K562 (cell line): ENCODE data around the gene TRAP1. TPM values are rescaled to one million over a fixed set of nuclear protein-coding genes. Genes with fewer than 3 reads are reported as not detected.

ENCODE experiments used
- ATAC-seq: fragments of 200-7000 bp; cut with Tn5 transposase; 3 replicates; pipeline ENCODE4 v1.9.1; 2020; ENCODE audit warnings: moderate library complexity
- BruUV-seq: library from RNA; stranded (reverse); fragments of 400-500 nt; replicated peaks from 2 replicates; lab custom pipeline; 2021; lab: Mats Ljungman, UMichigan
- CTCF ChIA-PET: fragments of 300-600 bp; formaldehyde crosslinking; extraction: SDS; loops from one replicate; lab custom pipeline; 2021; ENCODE audit warnings: low intra/inter-chr PET ratio; lab: Yijun Ruan, JAX
- POLR2A ChIA-PET: fragments of 300-600, 350-650 bp; sonication (Branson Sonifier 250); formaldehyde crosslinking; extraction: SDS; loops from one replicate; lab custom pipeline; 2021; ENCODE audit warnings: antibody characterized with exemption, inconsistent platforms; lab: Yijun Ruan, JAX
- DNase-seq, 4 experiments: peaks; one replicate each; pipeline versions ENCODE4 v3.0.0 to v3.0.0-alpha.2; 2011 to 2018; ENCODE audit warnings: low spot score in 3 of 4, mixed read lengths in 3 of 4; ENCODE audit errors: extremely low read depth in 1 of 4
- FAIRE-seq: peaks from 2 replicates; lab custom pipeline; 2011; peaks lifted over from hg19 to GRCh38; lab: Jason Lieb, UNC
- H2AFZ ChIP-seq: 2 replicates; pipeline ENCODE4 v1.6.0; 2011; ENCODE audit warnings: low read depth, low read length, control low read depth, inconsistent platforms
- H3K27ac ChIP-seq: fragments of 200-600 bp; 3 replicates; pipeline ENCODE4 v1.8.0; 2011; ENCODE audit warnings: low read depth, mild to moderate bottlenecking, control low read depth, inconsistent platforms, low read length, moderate library complexity, mixed read lengths; ENCODE audit errors: extremely low read depth
- H3K27me3 ChIP-seq, 2 experiments: fragments of 300-600 bp in 1 of 2; 2 replicates in 1 of 2; 3 replicates in 1 of 2; pipeline versions ENCODE4 v1.6.0 to v1.8.0; 2011; ENCODE audit warnings: inconsistent platforms in 2 of 2, low read length in 2 of 2, mild to moderate bottlenecking in 1 of 2, mixed read lengths in 1 of 2, moderate library complexity in 1 of 2; ENCODE audit not compliant: control insufficient read depth in 2 of 2, insufficient read depth in 2 of 2
- H3K36me3 ChIP-seq: fragments of 300-600 bp; 3 replicates; pipeline ENCODE4 v1.8.0; 2011; ENCODE audit warnings: mild to moderate bottlenecking, low read length, inconsistent platforms; ENCODE audit not compliant: control insufficient read depth, insufficient read depth
- H3K4me1 ChIP-seq, 2 experiments: fragments of 200-600 bp in 1 of 2; replicated peaks in 1 of 2; 2 replicates in 1 of 2; 3 replicates in 1 of 2; pipeline versions ENCODE4 v1.5.1 to v1.8.0; 2011; ENCODE audit warnings: inconsistent platforms in 2 of 2, low read length in 2 of 2, mild to moderate bottlenecking in 1 of 2, mixed read lengths in 1 of 2, moderate library complexity in 1 of 2; ENCODE audit not compliant: control insufficient read depth in 2 of 2, insufficient read depth in 2 of 2
- H3K4me2 ChIP-seq: 2 replicates; pipeline ENCODE4 v1.6.1; 2011; ENCODE audit warnings: low read length, control low read depth, inconsistent platforms, mixed read lengths; ENCODE audit not compliant: insufficient read depth
- H3K4me3 ChIP-seq: fragments of 200-600 bp; sonication (generic), shearing (Covaris generic); 2 replicates; pipeline ENCODE4 v1.5.1; 2016; ENCODE audit warnings: control low read depth, inconsistent platforms
- H3K79me2 ChIP-seq: fragments of 200-600 bp; 3 replicates; pipeline ENCODE4 v1.8.0; 2011; ENCODE audit warnings: low read length, inconsistent platforms; ENCODE audit not compliant: control insufficient read depth, insufficient read depth
- H3K9ac ChIP-seq, 2 experiments: 2 replicates each; pipeline versions ENCODE4 v1.6.0 to v1.6.1; 2011; ENCODE audit warnings: low read depth in 2 of 2, low read length in 2 of 2, control low read depth in 1 of 2, inconsistent platforms in 1 of 2, mild to moderate bottlenecking in 1 of 2, mixed read lengths in 1 of 2; ENCODE audit not compliant: insufficient read depth in 1 of 2
- H3K9me1 ChIP-seq: one replicate; pipeline ENCODE4 v1.6.0; 2011; ENCODE audit warnings: inconsistent platforms, mild to moderate bottlenecking, low read length, moderate library complexity; ENCODE audit not compliant: control insufficient read depth, insufficient read depth
- H3K9me3 ChIP-seq: replicated peaks from 2 replicates; pipeline ENCODE4 v1.5.1; 2011; ENCODE audit warnings: low read depth, low read length, inconsistent platforms; ENCODE audit not compliant: control insufficient read depth, insufficient read depth
- H4K20me1 ChIP-seq: replicated peaks from 2 replicates; pipeline ENCODE4 v1.6.1; 2011; ENCODE audit warnings: low read length, inconsistent platforms, mixed read lengths; ENCODE audit not compliant: control insufficient read depth, insufficient read depth
- CBFA2T3 ChIP-seq: fragments of 450-650 bp; IDR thresholded peaks from 2 replicates; pipeline ENCODE4 v1.6.1; 2017
- DMBX1 ChIP-seq: fragments of 250-450 bp; sonication (Bioruptor Pico); IDR thresholded peaks from 2 replicates; pipeline ENCODE4 v1.8.0; 2022; ENCODE audit warnings: inconsistent platforms, mild to moderate bottlenecking, moderate library complexity, borderline replicate concordance
- FOXK1 ChIP-seq: sonication (generic); formaldehyde crosslinking; IDR thresholded peaks from 2 replicates; pipeline ENCODE4 v1.8.0; 2022; ENCODE audit warnings: missing genetic modification reagents, mild to moderate bottlenecking, borderline replicate concordance
- MCM7 ChIP-seq, 2 experiments: fragments of 450-650 bp; IDR thresholded peaks; 2 replicates each; pipeline ENCODE4 v1.6.1; 2016 to 2018
- RBM22 ChIP-seq: fragments of 200-400 bp; formaldehyde crosslinking; IDR thresholded peaks from 2 replicates; pipeline ENCODE4 v1.6.1; 2018; ENCODE audit warnings: low read length, low read depth; ENCODE audit not compliant: poor library complexity, severe bottlenecking
- TOE1 ChIP-seq, 2 experiments: fragments of 450-650 bp in 1 of 2; sonication (generic) in 1 of 2; formaldehyde crosslinking in 1 of 2; IDR thresholded peaks; 2 replicates each; pipeline versions ENCODE4 v1.7.1 to v1.8.0; 2016 to 2022; ENCODE audit warnings: borderline replicate concordance in 2 of 2, mild to moderate bottlenecking in 2 of 2, antibody characterized with exemption in 1 of 2, inconsistent platforms in 1 of 2, low read depth in 1 of 2, missing genetic modification reagents in 1 of 2, moderate library complexity in 1 of 2
- ZNF316 ChIP-seq: fragments of 450-650 bp; IDR thresholded peaks from 2 replicates; pipeline ENCODE4 v1.6.1; 2016
- ZNF696 ChIP-seq: fragments of 250-450 bp; sonication (Bioruptor Pico); conservative IDR thresholded peaks from 2 replicates; pipeline ENCODE4 v1.4.0; 2020; ENCODE audit warnings: mild to moderate bottlenecking, moderate library complexity
- ZNF766 ChIP-seq: fragments of 200-800 bp; sonication (Bioruptor generic); conservative IDR thresholded peaks from 2 replicates; pipeline ENCODE4 v1.6.1; 2016; ENCODE audit warnings: missing genetic modification characterization, missing compliant biosample characterization
- WGBS: fragments of 100-300 bp; shearing (Covaris generic); methylation state at CpG from one replicate; pipeline ENCODE4 v1.1.6; 2016; ENCODE audit warnings: low coverage, mixed read lengths; ENCODE audit not compliant: insufficient coverage; ENCODE audit errors: missing lambda C conversion rate; 5-methylcytosine and 5-hydroxymethylcytosine counted together
- in situ Hi-C: fragments of 300-500 bp; cut with MboI; formaldehyde crosslinking; loops from 4 replicates; pipeline ENCODE4 v1.15.0; 2018; ENCODE audit warnings: inconsistent platforms, mixed read lengths
- intact Hi-C: fragments of 100-400 bp; cut with micrococcal nuclease; formaldehyde crosslinking; loops from 2 replicates; pipeline ENCODE4 v1.14.2; 2022
- polyA plus RNA-seq, 8 experiments: library from polyadenylated mRNA; depleted of rRNA in 4 of 8; stranded (reverse) in 5 of 8; unstranded in 3 of 8; fragments of >200 nt; fragmentation: Nextera tagmentation in 2 of 8; fragmentation: Illumina TruSeq in 1 of 8; extraction: Ambion mirVana in 2 of 8; extraction: Trizol in 1 of 8; gene quantifications; 2 replicates each; pipeline versions ENCODE4 v1.2.1 to v1.2.3, GENCODE V29; 2011 to 2014; ENCODE audit warnings: inconsistent platforms in 1 of 8, missing spikeins in 1 of 8
- total RNA-seq, 7 experiments: library from RNA; depleted of rRNA in 6 of 7; stranded (reverse); fragments of >200 nt in 6 of 7; fragmentation: Illumina TruSeq in 2 of 7; extraction: Trizol in 2 of 7; gene quantifications; 2 replicates each; pipeline versions ENCODE4 v1.2.1 to v1.2.3, GENCODE V29; 2011 to 2021; ENCODE audit warnings: low replicate concordance in 1 of 7

The TRAP1 gene
- total and polyA plus RNA-seq, 9 of the 15 experiments (the other 6 are each of a cell fraction or from before 2014, with no cell fraction given): 19.1 to 436 (median 301) TPM

- no peaks in the 10 kb centered on the region for H3K79me2 ChIP-seq
- H3K9me3 ChIP-seq: no peaks in the 10 kb centered on the region
- in situ Hi-C loops (no loop called here), intact Hi-C loops (no loop called here)
- no peak overlapping the region for H3K9ac ChIP-seq
- H3K9me1 ChIP-seq: peaks cover 3% of the 10 kb centered on the region
- no peak for FAIRE-seq
- peaks cover 67% of the 10 kb centered on the region; the same call in 2 of the 3 replicates for H3K36me3 ChIP-seq
- no peak for DNase-seq
- no TSS peak for BruUV-seq
- H3K4me3 ChIP-seq: no peak overlapping the region
- H4K20me1 ChIP-seq: no peaks in the 10 kb centered on the region
- no peaks in the 10 kb centered on the region for H3K27me3 ChIP-seq
- TF ChIP-seq MCM7 (IDR thresholded peaks at IDR 0.05): no peak
- no peak for TF ChIP-seq CBFA2T3
- no peak for TF ChIP-seq TOE1 (IDR thresholded peaks at IDR 0.05; ENCODE audit: borderline replicate concordance)
- TF ChIP-seq TOE1 (CRISPR knock-in tag; IDR thresholded peaks at IDR 0.05; ENCODE audit: borderline replicate concordance, low read depth): no peak
- TF ChIP-seq ZNF766 (CRISPR knock-in tag): no peak
- TF ChIP-seq ZNF696 (CRISPR knock-in tag): no peak
- no peak for TF ChIP-seq DMBX1
- no peak for TF ChIP-seq RBM22
- no peak for TF ChIP-seq ZNF316
- TF ChIP-seq FOXK1 (CRISPR knock-in tag): no peak
- no peak overlapping the region for H3K4me2 ChIP-seq
- WGBS: 82% methylated on average over 4 of the region's 8 CpGs
- POLR2A ChIA-PET: interaction anchor here (0.6 kb wide), 1 partner anchor 24 kb away, joined by 3 read pairs; no protein-coding TSS in a partner anchor
- no peak overlapping the region for H3K27ac ChIP-seq
- no peak overlapping the region for H2AFZ ChIP-seq
- peaks cover 0 to 6% of the 10 kb centered on the region in 2 experiments; a peak in 1 of 5 replicates for H3K4me1 ChIP-seq
- CTCF ChIA-PET: no interaction called here
- no peak for ATAC-seq
These were observed 19.9 kb upstream of the TRAP1 start for GRCh38 chr16:3737181-3737580.
